IPS-18c (cell line): ENCODE data around the gene RBPJ.

ENCODE experiments used
- H3K4me3 ChIP-seq: 2 replicates; pipeline ENCODE4 v1.7.0; 2013; ENCODE audit warnings: low read depth, mild to moderate bottlenecking, low read length, moderate library complexity; ENCODE audit not compliant: insufficient read depth
- H3K9me3 ChIP-seq: one replicate; pipeline ENCODE4 v1.6.1; 2013; ENCODE audit warnings: mild to moderate bottlenecking, low read length, moderate library complexity; ENCODE audit not compliant: control insufficient read depth, insufficient read depth

The RBPJ gene

DNA sequence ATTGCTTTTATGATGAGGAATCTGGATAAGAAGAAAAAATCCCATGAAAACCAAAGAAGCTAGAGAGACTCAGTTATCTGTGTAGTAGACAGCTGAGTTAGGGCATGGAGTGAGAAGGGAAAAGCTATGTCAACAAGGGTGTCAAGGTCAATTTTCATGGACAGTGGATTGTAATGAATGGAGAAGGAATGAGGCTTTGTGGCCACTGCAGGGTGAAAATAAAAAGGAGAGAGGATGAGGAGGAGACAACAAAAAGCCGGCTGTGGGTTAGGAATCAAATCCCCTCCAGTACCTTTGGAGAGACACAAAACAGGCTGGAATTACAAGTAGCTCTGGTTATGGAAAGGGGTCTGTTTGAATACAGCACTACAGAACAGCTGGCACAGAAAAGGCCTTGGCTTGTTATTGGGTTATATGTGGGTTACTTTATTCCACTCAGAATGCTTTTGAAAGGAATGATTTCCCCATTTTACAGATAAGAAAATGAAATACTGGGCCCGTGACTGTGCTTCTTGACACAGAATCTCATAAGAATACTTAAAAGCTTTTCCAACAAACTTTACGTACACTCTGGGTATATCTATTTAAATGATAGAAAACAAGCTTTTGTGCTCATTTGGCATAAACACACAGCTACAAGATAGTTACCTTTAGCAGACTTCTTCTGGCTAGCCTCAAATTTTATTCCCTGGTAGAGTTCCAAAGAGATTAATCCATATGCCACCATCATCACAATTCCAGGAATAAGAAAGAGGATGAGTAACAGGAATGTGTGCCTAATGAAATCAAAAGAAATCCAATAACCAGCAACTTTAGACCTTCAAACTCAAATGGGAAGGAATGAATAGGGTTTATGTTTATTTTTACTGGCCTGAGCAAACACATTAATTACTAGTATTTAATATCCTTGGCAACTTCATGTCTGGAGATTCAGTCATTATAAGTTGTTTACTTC lies 162.0 kb downstream of the RBPJ start:
- Histone ChIP-seq H3K4me3 (no peak overlapping the region), H3K9me3 (no peaks in the 10 kb centered on the region)

DNA sequence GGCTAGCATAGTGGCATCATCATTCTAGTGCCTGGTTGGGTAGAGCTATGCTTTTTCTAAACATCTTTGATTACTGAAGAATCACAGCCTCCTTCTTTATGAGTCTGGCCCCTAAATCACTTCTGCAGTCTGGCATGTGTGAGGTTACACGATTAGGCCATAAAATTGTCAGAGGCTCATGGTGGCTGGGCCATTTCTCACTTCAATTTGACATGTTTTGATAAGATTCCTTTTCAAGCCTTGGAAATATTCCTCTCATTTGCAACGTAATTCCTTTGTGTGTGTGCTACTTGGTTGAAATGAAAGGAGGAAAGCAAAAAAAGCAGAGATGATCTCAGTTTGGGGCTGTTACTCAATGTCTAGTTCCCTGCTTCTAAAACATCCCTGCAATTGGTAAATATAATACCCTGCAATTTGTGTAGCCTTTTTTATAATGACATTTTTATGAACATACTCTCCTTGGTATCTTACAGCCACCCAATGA lies 163.3 kb downstream of the RBPJ start:
- Histone ChIP-seq H3K4me3 (no peak overlapping the region), H3K9me3 (no peaks in the 10 kb centered on the region)

DNA sequence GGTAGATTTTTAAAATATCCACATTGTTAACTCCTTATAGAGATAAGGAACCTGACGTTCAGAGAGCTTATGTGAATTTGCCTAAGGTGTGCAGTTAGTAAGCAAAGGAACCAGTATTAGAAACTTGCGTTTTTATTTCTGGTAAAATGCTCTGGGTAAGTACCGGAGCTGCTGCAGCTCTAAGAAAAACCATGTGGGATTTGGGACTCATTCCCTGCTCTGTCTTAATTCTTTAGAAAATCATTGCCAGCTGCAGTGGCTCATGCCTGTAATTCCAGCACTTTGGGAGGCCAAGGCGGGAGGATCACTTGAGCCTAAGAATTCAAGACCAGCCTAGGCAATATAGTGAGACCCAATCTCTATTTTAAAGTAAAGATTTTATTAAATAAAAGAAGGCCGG lies 163.7 kb downstream of the RBPJ start:
- H3K9me3 ChIP-seq: no peaks in the 10 kb centered on the region
- no peak overlapping the region for H3K4me3 ChIP-seq
